ENCODE measurements around the gene PPM1H.
"Not testable (repeated sequence)": the region's sequence is repeated elsewhere in the genome, so short reads cannot be mapped to it uniquely, and the experiment has no call there.

PPM1H gene

DNA sequence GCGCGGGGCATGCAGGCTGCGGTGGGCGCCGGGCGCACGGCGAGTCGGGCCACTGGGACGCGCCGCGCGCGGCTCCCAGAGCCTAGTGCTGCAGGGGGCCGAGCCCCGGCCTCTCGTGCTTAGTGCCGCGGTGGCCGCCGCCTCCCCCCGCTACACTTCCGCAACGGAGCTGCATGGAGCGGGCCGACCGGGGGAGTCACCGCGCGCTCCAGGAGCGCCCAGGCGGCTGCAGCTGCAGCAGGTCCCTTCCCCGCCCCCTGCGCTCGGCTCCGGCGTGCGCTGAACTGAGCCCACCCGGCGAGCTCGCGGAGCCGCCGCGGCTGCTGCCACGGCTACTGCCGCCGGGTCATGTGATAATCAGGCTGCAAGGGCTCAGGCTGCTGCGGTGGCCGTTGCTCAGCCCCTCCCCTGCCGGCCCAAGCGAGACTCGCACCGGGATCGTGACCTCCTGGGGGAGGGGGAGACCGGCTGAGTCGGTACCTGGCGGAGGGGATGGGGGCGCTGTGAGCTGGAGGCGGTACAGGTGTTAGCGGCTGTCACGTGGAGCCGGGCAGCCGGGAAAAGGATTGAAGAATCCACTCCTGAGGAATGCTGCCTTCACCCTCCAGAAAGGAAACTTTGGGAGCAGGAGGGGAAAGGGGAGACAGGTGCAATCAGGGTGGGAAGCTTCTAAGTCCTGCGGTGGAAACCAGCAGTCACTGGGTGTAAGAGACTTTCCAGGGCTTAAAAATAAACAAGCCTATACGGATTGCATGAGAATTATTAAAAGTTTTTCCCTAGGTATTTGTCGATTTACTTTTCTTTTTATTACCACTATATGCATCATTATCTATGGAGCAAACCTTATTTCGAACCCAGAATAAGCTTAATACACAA, at the start of gene PPM1H:
PPM1H (minus strand) TSS at position 352 of the 876 bp plus-strand sequence. CDS start 414 bp downstream, outside the sequence.
- no peak for DNase-seq (ENCODE audit: extremely low read depth in 1 of 2, low read depth in 1 of 2)

DNA sequence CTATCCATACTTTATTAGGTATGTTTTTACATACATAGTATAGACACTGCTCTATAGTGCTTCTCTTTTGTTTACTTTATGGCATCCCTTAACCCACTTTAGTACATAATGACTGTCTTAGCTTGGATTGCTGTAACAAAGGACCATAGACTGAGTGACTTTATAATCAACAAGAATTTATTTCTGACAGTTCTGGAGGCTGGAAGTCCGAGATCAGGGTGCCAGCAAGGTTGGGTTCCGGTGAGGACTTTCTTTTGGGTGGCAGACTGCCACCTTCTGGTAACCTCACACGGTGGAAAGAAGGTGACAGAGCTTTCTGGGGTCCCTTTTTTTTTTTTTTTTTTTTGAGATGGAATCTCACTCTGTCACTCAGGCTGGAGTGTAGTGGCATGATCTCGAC, 48.6 kb upstream of the PPM1H start:
- no peak for DNase-seq (ENCODE audit: extremely low read depth in 1 of 2, low read depth in 1 of 2)

GRCh38 chr12:62978768-62979167, 43.8 kb upstream of the PPM1H start:
- no peak for DNase-seq (ENCODE audit: extremely low read depth in 1 of 2, low read depth in 1 of 2)

GRCh38 chr12:62977883-62978282, 42.9 kb upstream of the PPM1H start:
- no peak for DNase-seq (ENCODE audit: extremely low read depth in 1 of 2, low read depth in 1 of 2)

DNA sequence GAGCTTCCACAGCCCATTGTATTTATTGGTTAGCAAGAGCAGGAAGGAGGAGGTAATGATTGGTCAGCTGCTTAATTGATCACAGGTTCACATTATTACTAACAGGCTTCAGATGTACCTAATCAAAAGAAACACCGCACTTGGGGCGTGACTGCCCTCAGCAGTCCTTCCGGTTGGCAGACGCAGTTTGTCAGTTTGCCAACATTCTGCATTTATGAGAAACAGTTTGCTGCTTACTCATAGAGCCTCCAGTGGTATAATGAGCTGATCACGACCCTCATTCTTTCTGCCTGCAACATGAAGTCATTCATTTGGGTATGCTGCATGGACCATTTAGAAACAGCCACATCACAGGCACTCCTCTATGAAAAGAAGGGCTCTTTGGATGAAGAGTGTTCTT, 42.5 kb upstream of the PPM1H start:
- no peak for DNase-seq (ENCODE audit: extremely low read depth in 1 of 2, low read depth in 1 of 2)

DNA sequence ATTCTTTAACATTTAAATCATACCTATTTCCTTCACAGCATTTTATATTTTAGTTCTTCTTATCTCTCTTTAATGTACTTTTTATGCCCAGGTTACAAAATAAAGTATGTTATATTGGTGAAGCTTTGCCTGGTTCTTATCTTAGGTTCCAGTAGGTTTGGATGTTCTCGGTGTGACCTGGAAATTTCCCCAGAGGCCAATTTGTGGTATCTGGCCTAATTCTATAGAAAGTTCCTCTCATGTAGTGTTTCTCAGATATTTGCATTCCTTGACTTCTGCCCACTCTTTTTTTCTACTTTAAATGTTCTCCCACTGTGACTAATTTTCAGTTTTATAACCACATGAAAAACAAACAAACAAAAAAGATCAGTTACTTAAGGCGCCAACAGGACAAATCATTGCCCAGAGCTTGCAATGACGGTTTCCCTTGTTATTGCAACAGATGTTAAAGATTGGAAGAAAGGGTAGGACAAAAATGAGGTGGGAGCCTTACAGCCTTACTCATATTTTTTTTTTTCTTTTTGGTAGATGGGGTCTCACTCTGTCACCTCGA, 41.2 kb upstream of the PPM1H start:
- DNase-seq (ENCODE audit: extremely low read depth in 1 of 2, low read depth in 1 of 2), result no peak

- no peak for DNase-seq (ENCODE audit: extremely low read depth in 1 of 2, low read depth in 1 of 2)
Measured at GRCh38 chr12:62971769-62972525, 37.0 kb upstream of the PPM1H start.

DNA sequence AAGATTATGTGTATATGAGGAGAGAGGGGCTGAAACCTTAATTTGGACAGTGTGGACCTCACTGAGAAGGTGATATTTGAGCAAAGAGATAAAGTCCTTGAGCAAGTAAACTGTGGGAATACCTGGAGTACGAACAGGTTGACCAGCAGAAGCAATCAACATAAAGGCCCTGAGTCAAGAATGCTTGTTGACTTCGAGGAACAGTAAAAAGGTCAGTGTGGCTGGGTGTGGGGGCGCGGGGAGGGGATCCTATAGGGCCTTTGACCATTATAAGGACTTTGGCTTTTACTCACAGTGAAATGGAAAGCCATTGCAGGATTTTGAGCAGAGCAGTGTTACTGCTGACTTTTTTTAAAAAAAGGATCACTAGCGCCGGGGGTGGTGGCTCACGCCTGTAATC, 34.7 kb upstream of the PPM1H start:
- no peak for DNase-seq (ENCODE audit: extremely low read depth in 1 of 2, low read depth in 1 of 2)

DNA sequence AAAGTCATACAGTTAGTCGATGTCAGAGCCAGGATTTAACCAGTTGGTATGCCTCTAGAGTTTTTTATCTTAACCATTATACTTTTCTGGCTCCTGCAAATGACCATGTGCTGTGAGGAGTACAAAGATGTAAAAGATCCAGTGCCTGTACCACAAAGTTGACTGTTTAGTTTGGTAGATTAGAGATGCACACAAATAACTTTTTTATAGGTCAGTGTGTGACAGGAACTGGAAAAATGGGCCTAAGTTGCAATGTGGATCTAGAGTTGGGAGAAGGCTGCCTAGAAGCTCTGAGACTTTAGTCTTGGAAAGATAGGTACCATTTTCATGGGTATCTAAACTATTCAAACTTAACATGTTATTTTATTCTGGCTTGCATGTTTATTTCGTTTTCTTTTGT, 32.8 kb upstream of the PPM1H start:
- no peak for DNase-seq (ENCODE audit: extremely low read depth in 1 of 2, low read depth in 1 of 2)

GRCh38 chr12:62966990-62967506, 32.1 kb upstream of the PPM1H start:
- DNase-seq (ENCODE audit: extremely low read depth in 1 of 2, low read depth in 1 of 2), result no peak

GRCh38 chr12:62966446-62966989, 31.6 kb upstream of the PPM1H start:
- DNase-seq (ENCODE audit: extremely low read depth in 1 of 2, low read depth in 1 of 2), result not testable (repeated sequence)

- DNase-seq (ENCODE audit: extremely low read depth in 1 of 2, low read depth in 1 of 2), result not testable (repeated sequence)
Measured at GRCh38 chr12:62965700-62966099, 30.8 kb upstream of the PPM1H start.

DNA sequence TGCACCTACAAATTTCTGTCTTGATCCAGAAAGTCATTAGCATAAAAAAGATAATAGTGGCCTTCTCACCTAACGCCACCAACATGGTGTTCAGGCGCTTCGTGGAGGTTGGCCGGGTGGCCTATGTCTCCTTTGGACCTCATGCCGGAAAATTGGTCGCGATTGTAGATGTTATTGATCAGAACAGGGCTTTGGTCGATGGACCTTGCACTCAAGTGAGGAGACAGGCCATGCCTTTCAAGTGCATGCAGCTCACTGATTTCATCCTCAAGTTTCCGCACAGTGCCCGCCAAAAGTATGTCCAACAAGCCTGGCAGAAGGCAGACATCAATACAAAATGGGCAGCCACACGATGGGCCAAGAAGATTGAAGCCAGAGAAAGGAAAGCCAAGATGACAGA, 30.3 kb upstream of the PPM1H start:
- not testable (repeated sequence) for DNase-seq (ENCODE audit: extremely low read depth in 1 of 2, low read depth in 1 of 2)

DNA sequence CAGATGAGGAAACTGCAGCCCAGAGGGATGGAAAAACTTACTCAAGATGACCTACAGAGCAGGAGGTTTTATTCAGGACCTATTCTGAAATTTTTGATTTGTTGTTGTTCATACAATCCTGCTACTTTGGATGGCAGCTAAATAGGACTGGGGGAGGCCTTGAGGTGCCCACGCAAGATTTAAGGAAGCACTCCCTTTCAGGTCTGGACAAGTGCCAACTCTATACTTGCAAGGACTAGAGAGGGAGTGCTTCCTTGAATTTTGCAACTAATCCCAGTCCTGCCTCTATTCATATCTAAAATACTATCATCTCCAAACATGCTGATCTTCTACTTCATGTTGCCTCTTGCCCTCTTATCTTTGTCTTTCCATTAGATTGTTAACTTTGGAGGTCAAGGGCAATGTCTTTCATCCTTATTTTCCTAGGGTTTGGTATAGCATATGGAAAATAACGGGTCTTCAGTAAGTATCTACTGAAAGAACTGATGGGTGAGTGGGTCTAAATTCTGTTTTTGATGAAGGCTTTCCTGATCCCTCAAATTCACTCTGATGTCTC, 28.6 kb upstream of the PPM1H start:
- no peak for DNase-seq (ENCODE audit: extremely low read depth in 1 of 2, low read depth in 1 of 2)

DNA sequence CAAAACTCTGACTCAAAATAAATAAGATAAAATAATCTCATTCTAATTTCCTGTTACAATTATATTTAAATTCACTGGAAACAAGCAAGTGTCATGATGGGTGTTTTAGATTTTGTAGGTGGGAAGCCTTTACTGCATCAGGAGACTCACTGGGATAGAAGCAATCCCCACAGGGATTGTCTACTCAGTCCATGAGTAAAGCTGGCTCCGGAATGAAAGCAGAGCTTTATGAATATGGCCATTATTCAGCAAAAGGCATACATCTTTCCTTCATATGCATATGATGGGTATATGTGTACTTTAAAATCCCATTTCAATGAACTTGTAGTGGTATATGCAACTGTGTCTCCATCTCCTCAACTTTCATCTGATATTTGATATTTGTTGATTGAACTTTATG, 25.4 kb upstream of the PPM1H start:
- DNase-seq (ENCODE audit: extremely low read depth in 1 of 2, low read depth in 1 of 2), result no peak

- no peak for DNase-seq (ENCODE audit: extremely low read depth in 1 of 2, low read depth in 1 of 2)
Measured at GRCh38 chr12:62959745-62960144, 24.8 kb upstream of the PPM1H start.

- DNase-seq (ENCODE audit: extremely low read depth in 1 of 2, low read depth in 1 of 2), result no peak
Measured at GRCh38 chr12:62957233-62957953, 22.4 kb upstream of the PPM1H start.

DNA sequence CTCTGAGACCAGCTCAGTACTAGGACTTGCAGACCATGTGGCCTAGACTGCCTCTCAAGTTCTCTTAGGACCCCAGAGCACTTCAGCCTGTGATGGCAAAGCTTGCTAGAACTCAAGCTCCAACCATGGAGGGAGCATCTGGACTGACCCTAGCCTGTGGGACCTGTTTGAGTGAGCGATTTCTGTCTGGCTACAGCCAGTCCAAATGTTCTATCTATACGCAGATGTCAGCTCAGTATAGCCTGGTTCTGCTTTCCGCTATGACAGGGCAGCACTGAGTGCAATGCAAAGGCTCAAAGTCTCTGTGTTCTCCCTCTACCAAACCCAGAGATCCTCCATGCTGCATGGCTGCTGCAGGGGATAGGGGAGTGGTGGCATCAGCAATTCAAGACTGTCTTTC, 20.7 kb upstream of the PPM1H start:
- DNase-seq (ENCODE audit: extremely low read depth in 1 of 2, low read depth in 1 of 2), result no peak

DNA sequence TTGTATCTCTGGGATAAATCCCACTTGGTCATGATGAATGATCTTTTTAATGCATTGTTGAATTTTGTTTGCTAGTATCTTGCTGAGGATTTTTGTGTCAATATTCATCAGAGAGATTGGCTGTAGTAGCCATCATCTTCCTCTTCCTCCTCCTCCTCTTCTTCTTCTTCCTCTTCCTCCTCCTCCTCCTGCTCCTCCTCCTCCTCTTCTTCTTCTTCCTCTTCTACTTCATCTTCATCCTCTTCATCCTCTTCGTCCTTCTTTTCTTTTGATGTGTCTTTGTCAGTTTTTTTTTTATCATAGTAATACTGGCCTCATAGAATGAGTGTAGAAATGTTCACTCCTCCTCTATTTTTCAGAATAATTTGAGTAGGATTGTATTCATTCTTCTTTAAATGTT, 15.4 kb upstream of the PPM1H start:
- no peak for DNase-seq (ENCODE audit: extremely low read depth in 1 of 2, low read depth in 1 of 2)

- no peak for DNase-seq (ENCODE audit: extremely low read depth in 1 of 2, low read depth in 1 of 2)
Measured at GRCh38 chr12:62948123-62948522, 13.2 kb upstream of the PPM1H start.

Data from activated CD8-positive, alpha-beta memory T cell treated with anti-CD3 and anti-CD28 coated beads for 1 hour (primary cell).